ENCODE results near the gene VDR.
"Not testable (repeated sequence)": the region's sequence is repeated elsewhere in the genome, so short reads cannot be mapped to it uniquely, and the experiment has no call there.

- TF ChIP-seq CTCF (IDR thresholded peaks at IDR 0.05; ENCODE audit: low read depth, low read length); EZH2phosphoT487 (IDR thresholded peaks at IDR 0.05; ENCODE audit: low read depth): not testable (repeated sequence)
Observed at GRCh38 chr12:47809518-47809917, 95.3 kb downstream of the VDR start.
